A673 (cell line): ENCODE measurements around the gene NANS. TPM values are rescaled to one million over a fixed set of nuclear protein-coding genes. Genes with fewer than 3 reads are reported as not detected.
"Not testable (repeated sequence)": the region's sequence is repeated elsewhere in the genome, so short reads cannot be mapped to it uniquely, and the experiment has no call there.

Source experiments
- BruUV-seq: library from RNA; stranded (reverse); fragments of 400-500 nt; replicated peaks from 2 replicates; lab custom pipeline; 2021; lab: Mats Ljungman, UMichigan
- CTCF ChIA-PET: fragments of 300-600 bp; sonication (Branson Sonifier 250); formaldehyde crosslinking; loops from one replicate; lab custom pipeline; 2022; ENCODE audit warnings: antibody characterized with exemption; lab: Charles Lee
- POLR2A ChIA-PET: fragments of 300-600 bp; sonication (Branson Sonifier 250); formaldehyde crosslinking; loops from one replicate; lab custom pipeline; 2022; ENCODE audit warnings: antibody characterized with exemption; ENCODE audit not compliant: low non-redundant PET; lab: Charles Lee
- DNase-seq: peaks from one replicate; pipeline ENCODE4 v3.0.0-alpha.2; 2015; ENCODE audit warnings: low spot score
- H3K27ac ChIP-seq: fragments of 200-600 bp; sonication (generic); 2 replicates; pipeline ENCODE4 v1.5.1; 2016; ENCODE audit warnings: mixed run types, low read depth, mild to moderate bottlenecking, mixed read lengths, antibody characterized with exemption, low read length; ENCODE audit not compliant: poor library complexity, severe bottlenecking
- H3K27me3 ChIP-seq: fragments of 200-600 bp; sonication (generic); replicated peaks from 2 replicates; pipeline ENCODE4 v1.6.1; 2017; ENCODE audit warnings: mixed run types, low read depth, mild to moderate bottlenecking, mixed read lengths, antibody characterized with exemption, low read length; ENCODE audit not compliant: insufficient read depth, poor library complexity
- H3K36me3 ChIP-seq: fragments of 200-600 bp; sonication (generic); 2 replicates; pipeline ENCODE4 v1.6.1; 2016; ENCODE audit warnings: mixed run types, mild to moderate bottlenecking, mixed read lengths, antibody characterized with exemption, low read length; ENCODE audit not compliant: insufficient read depth, poor library complexity, severe bottlenecking
- H3K4me1 ChIP-seq: fragments of 200-600 bp; sonication (generic); 2 replicates; pipeline ENCODE4 v1.6.1; 2017; ENCODE audit warnings: mixed run types, mild to moderate bottlenecking, mixed read lengths, antibody characterized with exemption, low read length; ENCODE audit not compliant: insufficient read depth, poor library complexity, severe bottlenecking
- H3K4me3 ChIP-seq: fragments of 200-600 bp; sonication (generic); 2 replicates; pipeline ENCODE4 v1.5.1; 2016; ENCODE audit warnings: low read depth, mixed run types, mild to moderate bottlenecking, mixed read lengths, low read length; ENCODE audit not compliant: poor library complexity, severe bottlenecking
- H3K9me3 ChIP-seq: fragments of 200-600 bp; sonication (generic); 2 replicates; pipeline ENCODE4 v1.6.1; 2016; ENCODE audit warnings: mixed run types, low read depth, mild to moderate bottlenecking, mixed read lengths, antibody characterized with exemption, low read length; ENCODE audit not compliant: poor library complexity, severe bottlenecking
- EZH2 ChIP-seq: fragments of 200-600 bp; sonication (generic); IDR thresholded peaks from 2 replicates; pipeline ENCODE4 v1.6.1; 2017; ENCODE audit warnings: borderline replicate concordance, low read depth, mild to moderate bottlenecking, mixed read lengths, antibody characterized with exemption, low read length; ENCODE audit not compliant: poor library complexity, severe bottlenecking
- intact Hi-C: fragments of 100-400 bp; cut with micrococcal nuclease; formaldehyde crosslinking; loops from one replicate; pipeline ENCODE4 v1.10.0; 2022; ENCODE audit not compliant: unreplicated experiment
- total RNA-seq: library from RNA; stranded (reverse); gene quantifications from 2 replicates; pipeline ENCODE4 v1.2.3, GENCODE V29; 2021
- TF ChIP-seq, protein P1 (sequence below): fragments of 300-800, 200-600 bp; sonication (generic); conservative IDR thresholded peaks from 2 replicates; pipeline ENCODE4 v1.5.1; 2017; ENCODE audit warnings: low read depth, mild to moderate bottlenecking, antibody characterized with exemption, low read length, moderate library complexity, mixed read lengths

NANS gene
- total RNA-seq, 1 experiment from 2014 or later: 40.6 TPM

DNA sequence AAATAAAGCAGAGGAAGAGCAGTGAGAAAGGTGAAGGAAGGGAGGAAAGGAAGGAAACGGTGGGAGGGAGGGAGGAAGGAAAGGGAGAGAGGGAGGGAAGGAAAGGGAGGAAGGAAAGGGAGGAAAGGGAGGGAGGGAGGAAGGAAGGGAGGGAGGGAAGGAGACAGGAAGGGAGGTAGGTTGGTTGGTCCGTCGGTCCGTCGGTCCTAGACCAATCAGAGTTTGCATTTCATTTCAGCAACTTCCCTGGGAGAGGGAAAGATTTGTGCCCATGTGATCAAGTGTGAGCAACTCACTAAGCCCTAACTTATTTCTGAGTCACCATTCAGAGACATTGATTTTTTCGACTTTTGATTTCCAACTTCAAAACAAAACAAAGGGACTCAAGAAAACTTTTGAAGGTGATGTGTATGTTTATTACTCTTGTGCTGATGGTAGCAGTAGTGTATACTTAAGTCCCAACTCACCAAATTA is 18.8 kb downstream of the NANS start:
- CTCF ChIA-PET: no interaction called here
- H3K4me1 ChIP-seq: peaks cover 9% of the 10 kb centered on the region
- no peaks in the 10 kb centered on the region for H3K36me3 ChIP-seq
- POLR2A ChIA-PET: no interaction called here
- H3K27ac ChIP-seq: no peak overlapping the region
- TF ChIP-seq, protein P1, sequence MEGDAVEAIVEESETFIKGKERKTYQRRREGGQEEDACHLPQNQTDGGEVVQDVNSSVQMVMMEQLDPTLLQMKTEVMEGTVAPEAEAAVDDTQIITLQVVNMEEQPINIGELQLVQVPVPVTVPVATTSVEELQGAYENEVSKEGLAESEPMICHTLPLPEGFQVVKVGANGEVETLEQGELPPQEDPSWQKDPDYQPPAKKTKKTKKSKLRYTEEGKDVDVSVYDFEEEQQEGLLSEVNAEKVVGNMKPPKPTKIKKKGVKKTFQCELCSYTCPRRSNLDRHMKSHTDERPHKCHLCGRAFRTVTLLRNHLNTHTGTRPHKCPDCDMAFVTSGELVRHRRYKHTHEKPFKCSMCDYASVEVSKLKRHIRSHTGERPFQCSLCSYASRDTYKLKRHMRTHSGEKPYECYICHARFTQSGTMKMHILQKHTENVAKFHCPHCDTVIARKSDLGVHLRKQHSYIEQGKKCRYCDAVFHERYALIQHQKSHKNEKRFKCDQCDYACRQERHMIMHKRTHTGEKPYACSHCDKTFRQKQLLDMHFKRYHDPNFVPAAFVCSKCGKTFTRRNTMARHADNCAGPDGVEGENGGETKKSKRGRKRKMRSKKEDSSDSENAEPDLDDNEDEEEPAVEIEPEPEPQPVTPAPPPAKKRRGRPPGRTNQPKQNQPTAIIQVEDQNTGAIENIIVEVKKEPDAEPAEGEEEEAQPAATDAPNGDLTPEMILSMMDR: no peak
- TF ChIP-seq EZH2: no peak
- DNase-seq: peak; percentile 63
- no peaks in the 10 kb centered on the region for H3K9me3 ChIP-seq
- H3K4me3 ChIP-seq: no peak overlapping the region
- H3K27me3 ChIP-seq: no peaks in the 10 kb centered on the region
- intact Hi-C loops: loop anchor here (5.0 to 10.0 kb wide), 2 partner anchors 132 to 699 kb away; no protein-coding TSS in a partner anchor
- no TSS peak for BruUV-seq

DNA sequence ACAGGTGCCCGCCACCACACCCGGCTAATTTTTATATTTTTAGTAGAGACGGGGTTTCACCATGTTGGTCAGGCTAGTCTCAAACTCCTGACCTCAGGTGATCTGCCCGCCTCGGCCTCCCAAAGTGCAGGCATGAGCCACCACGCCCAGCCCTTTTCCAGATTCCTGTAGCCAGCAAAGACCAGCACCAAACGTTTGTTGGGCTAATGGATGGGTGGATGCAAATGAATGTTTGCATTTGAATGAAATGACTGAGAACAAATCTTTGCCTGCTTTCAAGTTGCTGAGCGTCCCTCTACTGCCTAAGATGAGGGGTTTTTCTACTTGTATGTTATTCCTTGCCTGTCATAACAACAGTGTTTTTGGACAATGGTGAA is 20.0 kb downstream of the NANS start:
- H3K4me1 ChIP-seq, H3K27ac ChIP-seq, POLR2A ChIA-PET, H3K27me3 ChIP-seq, H3K4me3 ChIP-seq, BruUV-seq, DNase-seq, H3K36me3 ChIP-seq, CTCF ChIA-PET, H3K9me3 ChIP-seq: not testable (repeated sequence)
- intact Hi-C loops: loop anchor here (5.0 to 10.0 kb wide), 2 partner anchors 131 to 698 kb away; no protein-coding TSS in a partner anchor

DNA sequence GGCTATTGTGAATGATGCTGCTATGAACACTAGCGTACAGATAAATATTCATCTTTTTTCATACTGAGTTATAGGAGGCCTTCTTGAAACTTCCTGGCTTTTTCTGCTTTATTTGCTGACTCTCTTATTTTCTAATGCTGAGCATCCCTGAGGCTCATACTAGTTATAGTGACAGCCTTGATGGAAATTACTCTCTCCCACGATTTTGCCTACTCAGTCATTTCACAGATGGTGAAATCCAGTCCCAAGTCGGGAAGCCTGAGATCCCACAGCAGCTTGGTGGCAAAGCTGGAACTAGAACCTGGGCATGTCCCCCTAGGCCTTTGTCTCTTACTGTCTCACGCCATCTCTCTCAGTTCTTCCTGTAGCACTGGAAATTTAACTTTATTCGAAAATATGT is 22.4 kb downstream of the NANS start:
- no peaks in the 10 kb centered on the region for H3K9me3 ChIP-seq
- no peak overlapping the region for H3K4me3 ChIP-seq
- H3K4me1 ChIP-seq: peaks cover 9% of the 10 kb centered on the region
- intact Hi-C loops: loop anchor here (5.0 to 10.0 kb wide), 2 partner anchors 128 to 696 kb away; no protein-coding TSS in a partner anchor
- ChIA-PET POLR2A (no interaction called here), CTCF (no interaction called here)
- no peak for DNase-seq
- BruUV-seq: no TSS peak
- no peak overlapping the region for H3K27ac ChIP-seq
- TF ChIP-seq EZH2: no peak
- TF ChIP-seq, protein P1: no peak
- peaks cover 10% of the 10 kb centered on the region for H3K36me3 ChIP-seq
- no peaks in the 10 kb centered on the region for H3K27me3 ChIP-seq

DNA sequence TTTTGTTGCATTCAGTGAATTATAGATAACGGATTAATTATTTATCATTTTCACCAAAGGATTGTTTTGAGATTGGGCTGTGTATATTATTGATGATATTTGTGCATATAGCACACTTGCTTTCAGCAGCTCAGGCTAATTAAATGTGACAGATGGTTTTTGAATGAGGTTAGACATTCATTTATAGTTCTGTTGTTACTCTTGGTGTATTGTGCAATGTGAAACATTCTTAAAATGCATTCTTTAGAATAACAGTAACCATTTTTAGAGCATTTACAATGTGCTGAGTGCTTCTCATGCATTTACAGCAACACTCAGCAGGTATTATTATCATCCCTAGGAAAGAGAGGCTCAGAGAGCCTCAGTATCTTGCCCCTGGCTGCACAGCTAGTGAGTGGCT is 23.8 kb downstream of the NANS start:
- Histone ChIP-seq H3K27ac (no peak overlapping the region), H3K9me3 (no peaks in the 10 kb centered on the region), H3K27me3 (no peaks in the 10 kb centered on the region), H3K4me3 (no peak overlapping the region), H3K36me3 (peaks cover 10% of the 10 kb centered on the region), H3K4me1 (no peaks in the 10 kb centered on the region)
- intact Hi-C loops: no loop called here
- no peak for TF ChIP-seq EZH2
- TF ChIP-seq, protein P1: no peak
- ChIA-PET CTCF (no interaction called here), POLR2A (no interaction called here)
- DNase-seq: no peak
- BruUV-seq: no TSS peak
